HG03521 (cell line): Measurements from ENCODE around the gene HFE.
"Not testable (repeated sequence)": the region's sequence is repeated elsewhere in the genome, so short reads cannot be mapped to it uniquely, and the experiment has no call there.

Experiments used
- ATAC-seq: cut with Tn5 transposase; IDR thresholded peaks from one replicate; pipeline ENCODE4 v1.9.1; 2021; ENCODE audit warnings: mild to moderate bottlenecking, moderate library complexity; ENCODE audit not compliant: unreplicated experiment

Gene HFE

GRCh38 chr6:26105842-26106241, 18.6 kb downstream of the HFE start:
- ATAC-seq = no peak

GRCh38 chr6:26107935-26108334, 20.7 kb downstream of the HFE start:
- no peak for ATAC-seq

- no peak for ATAC-seq
Measured at GRCh38 chr6:26109772-26110171, 22.5 kb downstream of the HFE start.

- no peak for ATAC-seq
Measured at GRCh38 chr6:26113570-26113969, 26.3 kb downstream of the HFE start.

DNA sequence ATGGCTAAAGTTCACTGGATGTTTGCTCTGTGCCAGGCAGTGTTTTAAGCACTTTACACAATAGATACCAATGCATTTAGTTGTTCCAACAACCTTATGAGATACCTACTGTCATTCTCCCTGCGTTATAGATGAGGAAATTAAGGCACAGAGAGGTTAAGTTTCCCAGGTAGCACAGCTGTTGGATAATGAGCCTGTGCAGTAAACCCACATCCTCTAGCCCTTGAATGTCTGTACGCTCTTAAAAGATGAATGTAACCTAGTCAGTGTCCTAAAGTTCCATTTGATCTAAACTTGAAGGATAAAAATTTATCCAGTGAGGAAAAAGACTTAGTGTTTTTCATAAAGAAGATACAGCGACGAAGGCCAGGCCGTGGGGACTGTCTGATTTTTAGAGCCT, 28.0 kb downstream of the HFE start:
- no peak for ATAC-seq

GRCh38 chr6:26116267-26116666, 29.0 kb downstream of the HFE start:
- ATAC-seq = no peak

DNA sequence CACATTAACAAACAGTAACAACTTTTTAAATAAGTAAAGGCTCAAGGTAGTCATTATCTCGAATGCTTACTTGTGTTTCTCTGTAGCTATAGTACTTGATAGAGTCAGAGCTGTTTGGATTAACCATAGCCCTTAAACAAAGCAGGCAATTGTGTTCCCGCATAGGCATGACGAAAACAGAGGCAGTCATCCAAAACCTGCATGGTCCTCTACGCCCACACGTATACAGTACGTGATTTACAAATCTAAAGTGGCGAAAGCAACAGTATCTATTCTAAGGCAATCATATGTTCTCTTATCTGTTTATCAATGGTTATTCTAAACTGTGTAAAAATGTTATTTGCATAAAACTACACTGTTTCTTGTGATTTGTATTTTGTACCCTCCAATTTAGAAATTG, 31.8 kb downstream of the HFE start:
- ATAC-seq = no peak

DNA sequence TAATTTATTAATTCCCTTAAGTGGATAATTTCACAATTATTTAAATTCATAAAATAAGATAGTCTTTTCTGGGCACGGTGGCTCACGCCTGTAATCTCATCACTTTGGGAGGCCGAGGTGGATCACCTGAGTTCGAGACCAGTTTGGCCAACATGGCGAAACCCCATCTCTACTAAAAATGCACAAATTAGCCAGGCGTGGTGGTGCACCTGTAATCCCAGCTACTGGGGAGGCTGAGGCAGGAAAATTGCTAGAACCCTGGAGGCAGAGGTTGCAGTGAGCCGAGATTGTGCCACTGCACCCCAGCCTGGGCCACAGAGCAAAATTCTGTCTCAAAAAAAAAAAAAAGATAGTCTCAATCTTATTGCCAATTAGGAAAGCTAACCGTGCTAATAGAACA, 32.9 kb downstream of the HFE start:
- not testable (repeated sequence) for ATAC-seq

DNA sequence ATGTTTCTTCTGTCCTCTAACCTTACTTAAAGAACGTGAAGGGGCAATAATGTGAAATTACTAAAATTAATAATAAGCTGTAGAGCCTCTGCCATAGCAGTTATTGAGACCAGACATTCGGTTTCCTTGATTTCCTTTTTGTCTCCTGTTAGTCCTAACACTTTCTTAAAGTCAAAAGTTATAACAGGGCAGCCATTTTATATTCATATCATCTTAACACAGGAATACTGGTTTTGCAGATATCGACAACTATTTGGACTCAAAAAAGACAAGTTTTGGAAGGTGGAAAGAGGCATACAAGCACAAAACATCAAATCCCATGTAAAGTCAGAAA, 33.5 kb downstream of the HFE start:
- no peak for ATAC-seq

DNA sequence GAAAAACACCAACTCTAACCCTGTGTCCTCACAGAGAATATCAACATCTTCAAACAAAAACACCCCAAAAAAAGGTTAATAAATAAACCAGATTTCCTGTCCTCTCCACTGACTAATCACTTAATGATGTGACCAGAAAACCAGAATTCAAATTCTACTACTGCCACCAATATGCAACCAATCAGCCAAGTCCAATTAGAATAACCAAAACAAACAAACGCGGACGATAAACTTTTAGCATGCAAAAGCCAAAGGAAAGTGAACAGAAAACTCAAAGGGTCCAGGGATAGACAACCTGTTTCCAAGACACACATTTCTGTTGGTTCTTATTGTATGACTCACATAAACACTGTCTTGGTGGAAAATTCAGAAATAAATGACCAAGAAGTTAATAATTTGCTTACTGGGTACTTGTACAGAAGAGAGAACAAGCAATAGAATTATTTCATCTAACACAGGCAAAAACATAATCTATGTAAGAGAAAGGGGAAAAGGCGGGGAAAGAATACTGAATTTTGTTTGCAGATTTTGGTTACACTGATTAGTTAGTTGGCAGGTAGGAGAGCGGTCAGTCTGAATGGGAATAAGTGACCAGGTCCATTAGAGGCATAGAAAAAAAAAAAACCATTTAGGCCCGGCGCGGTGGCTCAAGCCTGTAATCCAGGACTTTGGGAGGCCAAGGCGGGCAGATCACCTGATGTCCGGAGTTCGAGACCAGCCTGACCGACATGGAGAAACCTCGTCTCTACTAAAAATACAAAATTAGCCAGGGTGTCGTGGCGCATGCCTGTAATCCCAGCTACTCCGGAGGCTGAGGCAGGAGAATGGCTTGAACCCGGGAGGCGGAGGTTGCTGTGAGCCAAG, 34.1 kb downstream of the HFE start:
- no peak for ATAC-seq

- no peak for ATAC-seq
Measured at GRCh38 chr6:26122005-26122388, 34.8 kb downstream of the HFE start.

DNA sequence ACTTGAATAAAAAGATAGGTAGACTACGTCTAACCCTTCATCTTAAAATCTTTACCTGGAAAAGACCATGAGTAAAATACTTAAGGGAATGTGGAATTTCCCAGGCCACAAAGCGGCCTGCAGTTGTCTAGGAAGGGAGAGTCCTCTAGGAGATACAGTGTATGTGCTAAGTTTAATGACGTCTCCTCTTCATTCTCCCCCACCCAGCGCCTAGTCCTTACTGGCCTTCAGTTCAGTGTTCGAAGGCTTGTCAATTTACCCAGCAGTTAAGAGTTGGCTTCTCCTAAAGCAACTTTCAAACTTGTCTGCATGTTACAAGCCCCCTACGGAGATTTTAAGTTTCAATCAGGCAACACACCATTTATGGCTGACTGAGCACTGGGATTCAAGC, 35.2 kb downstream of the HFE start:
- ATAC-seq = no peak

- ATAC-seq = peak; percentile 53
Measured at GRCh38 chr6:26122793-26123674, 35.8 kb downstream of the HFE start.

- no peak for ATAC-seq
Measured at GRCh38 chr6:26123675-26123946, 36.4 kb downstream of the HFE start.

GRCh38 chr6:26123947-26124780, 36.9 kb downstream of the HFE start:
- ATAC-seq = peak; percentile 68

GRCh38 chr6:26124781-26125685, 37.8 kb downstream of the HFE start:
- no peak for ATAC-seq

GRCh38 chr6:26126394-26127235, 39.4 kb downstream of the HFE start:
- no peak for ATAC-seq

DNA sequence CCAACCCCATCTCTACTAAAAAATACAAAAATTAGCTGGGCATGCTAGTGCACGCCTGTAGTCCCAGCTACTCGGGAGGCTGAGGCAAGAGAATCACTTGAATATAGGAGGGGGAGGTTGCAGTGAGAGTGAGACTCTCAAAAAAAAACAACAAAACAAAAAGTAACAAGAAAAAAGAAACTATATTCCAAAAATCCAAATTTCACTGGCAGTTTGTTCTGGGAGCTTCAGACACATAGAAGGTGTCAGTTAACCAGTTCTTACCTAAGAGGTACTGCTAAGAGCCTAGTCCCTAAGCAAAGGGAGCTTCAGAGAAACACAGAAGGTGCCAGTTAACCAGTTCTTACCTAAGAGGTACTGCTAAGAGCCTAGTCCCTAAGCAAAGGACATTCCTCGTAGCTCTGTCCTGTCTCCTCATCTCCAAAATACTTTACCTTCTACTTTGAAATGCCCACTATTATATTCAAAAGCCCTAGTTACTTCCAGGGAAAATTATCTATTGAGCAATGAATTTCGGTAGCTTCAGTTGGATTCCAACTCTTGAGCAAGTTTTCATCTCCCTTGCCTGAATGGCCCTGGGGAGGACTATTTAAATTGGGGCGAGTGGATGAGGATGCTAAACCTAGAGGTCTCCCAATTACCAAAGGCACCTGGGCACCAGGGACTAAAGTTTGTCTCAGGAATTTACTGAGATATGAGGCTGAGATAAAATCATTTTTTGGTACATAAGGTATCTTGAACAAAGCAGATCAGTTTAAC, 41.0 kb downstream of the HFE start:
- ATAC-seq = no peak

DNA sequence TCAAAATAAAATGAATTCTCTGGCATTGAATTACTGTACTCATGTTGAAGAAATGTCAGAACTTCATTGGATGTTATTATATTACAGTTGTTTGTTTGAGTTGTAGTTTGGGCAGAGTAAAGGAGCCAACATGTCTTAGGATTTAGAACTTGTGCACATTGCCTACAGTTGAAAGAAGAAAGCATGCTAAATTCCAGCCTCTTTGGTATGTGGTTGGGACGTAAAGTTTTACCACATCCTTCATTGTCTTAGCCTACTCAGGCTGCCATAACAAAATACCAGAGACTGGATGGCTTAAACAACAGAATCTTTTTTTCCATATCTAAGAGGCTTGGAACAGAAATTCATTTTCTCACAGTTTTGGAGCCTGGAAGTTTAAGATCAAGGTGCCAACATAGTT, 42.4 kb downstream of the HFE start:
- no peak for ATAC-seq
